ENCODE results near the gene PDCD10. TPM values are rescaled to one million over a fixed set of nuclear protein-coding genes. Genes with fewer than 3 reads are reported as not detected.

PDCD10 gene
- total RNA-seq, 1 donor from 2014 or later = 34.6 TPM

- no peak for DNase-seq (ENCODE audit: low read depth, low spot score)
- no peak for TF ChIP-seq CTCF (conservative IDR thresholded peaks at IDR 0.05)
- Mint-ChIP-seq H3K27me3 (ENCODE audit: low read depth) (no peaks in the 10 kb centered on the region), H3K27ac (ENCODE audit: unreplicated experiment) (no peak overlapping the region), H3K4me1 (peaks cover 20% of the 10 kb centered on the region), H3K4me3 (no peak overlapping the region), H3K9me3 (no peaks in the 10 kb centered on the region), H3K36me3 (ENCODE audit: low read depth) (no peaks in the 10 kb centered on the region)
Observed at GRCh38 chr3:167728632-167729323, 5.9 kb downstream of the PDCD10 start.

GRCh38 chr3:167728176-167728575 is 6.5 kb downstream of the PDCD10 start:
- no peaks in the 10 kb centered on the region for H3K36me3 Mint-ChIP-seq (ENCODE audit: low read depth)
- no peak for DNase-seq (ENCODE audit: low read depth, low spot score)
- no peak overlapping the region for H3K4me3 Mint-ChIP-seq
- no peak for TF ChIP-seq CTCF (conservative IDR thresholded peaks at IDR 0.05)
- peaks cover 24% of the 10 kb centered on the region for H3K4me1 Mint-ChIP-seq
- H3K27ac Mint-ChIP-seq (ENCODE audit: unreplicated experiment) = no peak overlapping the region
- no peaks in the 10 kb centered on the region for H3K27me3 Mint-ChIP-seq (ENCODE audit: low read depth)
- no peaks in the 10 kb centered on the region for H3K9me3 Mint-ChIP-seq

DNA sequence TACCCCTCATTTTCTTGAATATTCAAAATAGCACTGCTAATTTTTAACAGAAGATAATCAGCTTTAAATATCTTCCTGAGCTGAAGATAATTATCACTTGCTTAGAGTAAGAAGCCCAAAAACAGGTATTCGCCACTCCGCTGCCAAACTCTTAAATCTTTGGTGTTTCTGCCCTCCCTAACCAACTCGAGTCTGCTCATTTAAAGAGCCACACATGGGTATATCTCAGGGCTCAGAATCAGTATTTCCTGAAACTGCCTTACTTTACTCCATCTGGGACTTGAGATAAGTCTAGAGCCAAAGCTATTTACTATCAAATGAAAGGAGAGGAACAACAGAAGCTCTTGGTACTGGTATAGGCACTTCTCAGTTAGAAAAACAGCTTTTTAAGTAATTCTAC is 10.8 kb downstream of the PDCD10 start:
- H3K27me3 Mint-ChIP-seq (ENCODE audit: low read depth) = no peaks in the 10 kb centered on the region
- H3K27ac Mint-ChIP-seq (ENCODE audit: unreplicated experiment) = no peak overlapping the region
- peaks cover 6% of the 10 kb centered on the region for H3K36me3 Mint-ChIP-seq (ENCODE audit: low read depth)
- H3K4me3 Mint-ChIP-seq = no peak overlapping the region
- H3K9me3 Mint-ChIP-seq = no peaks in the 10 kb centered on the region
- TF ChIP-seq CTCF (conservative IDR thresholded peaks at IDR 0.05) = no peak
- no peak for DNase-seq (ENCODE audit: low read depth, low spot score)
- H3K4me1 Mint-ChIP-seq = peaks cover 14% of the 10 kb centered on the region

DNA sequence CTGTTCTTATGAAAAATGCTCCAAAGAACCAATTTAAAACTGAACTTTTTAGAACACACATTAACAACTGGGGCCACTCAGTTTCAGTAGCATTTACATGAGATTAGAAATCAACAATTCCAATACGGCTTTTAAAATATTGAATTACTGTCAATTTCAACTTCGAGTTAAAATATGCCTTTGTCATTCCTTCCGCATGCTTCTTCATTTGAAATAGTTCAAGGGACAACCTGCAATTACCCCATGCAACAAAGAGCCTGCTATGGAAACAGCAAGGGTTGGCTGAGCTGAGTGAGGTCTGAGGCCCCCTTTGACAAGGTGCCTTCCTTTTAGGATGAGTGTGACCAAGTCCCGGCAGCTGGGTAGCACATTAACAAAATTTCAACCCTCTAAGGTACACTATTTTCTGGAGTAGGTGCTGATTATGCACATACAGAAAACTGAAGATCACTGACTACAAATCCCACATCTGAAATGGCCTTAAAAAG is 11.6 kb downstream of the PDCD10 start:
- Mint-ChIP-seq H3K9me3 (no peaks in the 10 kb centered on the region), H3K27me3 (ENCODE audit: low read depth) (no peaks in the 10 kb centered on the region), H3K4me1 (peaks cover 14% of the 10 kb centered on the region), H3K4me3 (no peak overlapping the region), H3K36me3 (ENCODE audit: low read depth) (peaks cover 11% of the 10 kb centered on the region), H3K27ac (ENCODE audit: unreplicated experiment) (no peak overlapping the region)
- no peak for TF ChIP-seq CTCF (conservative IDR thresholded peaks at IDR 0.05)
- DNase-seq (ENCODE audit: low read depth, low spot score) = no peak

- Mint-ChIP-seq H3K27ac (ENCODE audit: unreplicated experiment) (no peak overlapping the region), H3K36me3 (ENCODE audit: low read depth) (peaks cover 39% of the 10 kb centered on the region), H3K4me1 (peaks cover 6% of the 10 kb centered on the region), H3K27me3 (ENCODE audit: low read depth) (no peaks in the 10 kb centered on the region), H3K4me3 (no peak overlapping the region), H3K9me3 (peaks cover 14% of the 10 kb centered on the region)
- no peak for DNase-seq (ENCODE audit: low read depth, low spot score)
- no peak for TF ChIP-seq CTCF (conservative IDR thresholded peaks at IDR 0.05)
Observed at GRCh38 chr3:167718582-167718981, 16.1 kb downstream of the PDCD10 start.
